Upper lobe of right lung (tissue), 1 donor: ENCODE measurements around the gene GSTA2. TPM values are rescaled to one million over a fixed set of nuclear protein-coding genes. Genes with fewer than 3 reads are reported as not detected.
"Not testable (repeated sequence)": the region's sequence is repeated elsewhere in the genome, so short reads cannot be mapped to it uniquely, and the experiment has no call there.

ENCODE experiments used
- ATAC-seq: fragments of 200-7000 bp; cut with Tn5 transposase; one replicate; pipeline ENCODE4 v1.9.1; 2020; ENCODE audit warnings: mild to moderate bottlenecking, moderate library complexity
- DNase-seq: peaks from one replicate; pipeline ENCODE4 v3.0.0-alpha.2; 2020
- H3K27ac ChIP-seq: fragments of 200-600 bp; one replicate; pipeline ENCODE4 v1.8.0; 2022
- H3K27me3 ChIP-seq: fragments of 200-600 bp; one replicate; pipeline ENCODE4 v1.8.0; 2022; ENCODE audit warnings: mild to moderate bottlenecking
- H3K36me3 ChIP-seq: fragments of 200-600 bp; one replicate; pipeline ENCODE4 v1.8.0; 2022
- H3K4me1 ChIP-seq: fragments of 200-600 bp; one replicate; pipeline ENCODE4 v1.8.0; 2022
- H3K4me3 ChIP-seq: fragments of 200-600 bp; one replicate; pipeline ENCODE4 v1.8.0; 2022; ENCODE audit warnings: mild to moderate bottlenecking
- H3K9me3 ChIP-seq: fragments of 200-600 bp; one replicate; pipeline ENCODE4 v1.8.0; 2022
- intact Hi-C: fragments of 100-400 bp; cut with DNase I; formaldehyde crosslinking; loops from one replicate; pipeline ENCODE4 v1.11.0; 2022
- total RNA-seq: library from RNA; stranded (reverse); fragmentation: NEBNext Ultra II Directional; extraction: Animal tissue kit (Norgen Biotek cat#: 25700); gene quantifications from one replicate; pipeline ENCODE4 v1.2.1, GENCODE V29; 2021
- TF ChIP-seq, protein P1 (sequence below): fragments of 200-600 bp; IDR thresholded peaks from one replicate; pipeline ENCODE4 v1.8.0; 2022; ENCODE audit warnings: antibody characterized with exemption
- donor health status: DM: no; HTN: yes; CAD: no; lungs with severe emphysema.

GSTA2 gene
- total RNA-seq, 1 donor from 2014 or later, result not detected

DNA sequence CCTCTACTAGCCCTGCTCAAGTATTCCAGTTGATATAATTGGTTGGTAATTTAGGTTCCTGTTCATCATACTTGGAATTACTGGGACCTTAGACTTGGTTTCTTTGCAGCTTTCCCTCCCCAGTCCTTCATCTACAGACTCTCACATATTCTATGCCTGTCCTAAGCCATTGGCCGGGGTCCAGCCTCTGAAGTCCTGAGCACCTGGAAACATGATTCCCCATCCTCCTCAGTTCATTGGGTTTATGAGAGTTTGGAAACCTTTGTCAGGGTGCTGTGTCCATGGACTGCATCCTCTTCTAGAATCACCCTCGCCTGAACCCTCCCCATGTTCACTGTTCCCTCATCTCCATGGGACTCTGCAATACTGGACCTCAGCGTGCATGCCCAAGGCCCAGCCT is 8.8 kb downstream of the GSTA2 start:
- intact Hi-C loops, result no loop called here
- no peak overlapping the region for H3K27ac ChIP-seq
- no peak for DNase-seq
- H3K9me3 ChIP-seq, result no peaks in the 10 kb centered on the region
- no peaks in the 10 kb centered on the region for H3K36me3 ChIP-seq
- H3K4me3 ChIP-seq, result no peak overlapping the region
- H3K27me3 ChIP-seq, result no peaks in the 10 kb centered on the region
- TF ChIP-seq, protein P1, sequence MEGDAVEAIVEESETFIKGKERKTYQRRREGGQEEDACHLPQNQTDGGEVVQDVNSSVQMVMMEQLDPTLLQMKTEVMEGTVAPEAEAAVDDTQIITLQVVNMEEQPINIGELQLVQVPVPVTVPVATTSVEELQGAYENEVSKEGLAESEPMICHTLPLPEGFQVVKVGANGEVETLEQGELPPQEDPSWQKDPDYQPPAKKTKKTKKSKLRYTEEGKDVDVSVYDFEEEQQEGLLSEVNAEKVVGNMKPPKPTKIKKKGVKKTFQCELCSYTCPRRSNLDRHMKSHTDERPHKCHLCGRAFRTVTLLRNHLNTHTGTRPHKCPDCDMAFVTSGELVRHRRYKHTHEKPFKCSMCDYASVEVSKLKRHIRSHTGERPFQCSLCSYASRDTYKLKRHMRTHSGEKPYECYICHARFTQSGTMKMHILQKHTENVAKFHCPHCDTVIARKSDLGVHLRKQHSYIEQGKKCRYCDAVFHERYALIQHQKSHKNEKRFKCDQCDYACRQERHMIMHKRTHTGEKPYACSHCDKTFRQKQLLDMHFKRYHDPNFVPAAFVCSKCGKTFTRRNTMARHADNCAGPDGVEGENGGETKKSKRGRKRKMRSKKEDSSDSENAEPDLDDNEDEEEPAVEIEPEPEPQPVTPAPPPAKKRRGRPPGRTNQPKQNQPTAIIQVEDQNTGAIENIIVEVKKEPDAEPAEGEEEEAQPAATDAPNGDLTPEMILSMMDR, result no peak
- no peaks in the 10 kb centered on the region for H3K4me1 ChIP-seq
- ATAC-seq, result no peak

DNA sequence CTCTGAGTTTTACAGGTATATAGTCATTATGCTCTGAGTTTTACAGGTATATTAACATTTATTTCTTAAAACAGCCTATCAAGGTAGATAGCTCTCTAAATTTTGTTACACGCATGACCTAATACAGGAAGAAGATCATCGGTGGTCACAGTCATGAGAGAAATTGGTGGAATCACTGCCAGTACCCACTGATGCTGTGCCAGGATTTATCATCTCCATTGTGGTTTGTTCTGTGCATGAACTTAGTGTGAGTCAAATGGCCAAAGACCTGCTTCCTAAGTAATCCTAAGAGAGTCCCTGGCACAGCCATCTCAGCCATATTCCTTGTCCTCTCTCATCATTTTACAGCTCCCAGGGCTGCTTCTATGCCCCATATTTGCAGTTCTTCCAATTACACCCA is 10.1 kb downstream of the GSTA2 start:
- DNase-seq, H3K4me3 ChIP-seq, H3K27ac ChIP-seq, H3K9me3 ChIP-seq, H3K36me3 ChIP-seq, H3K27me3 ChIP-seq, ATAC-seq, H3K4me1 ChIP-seq, intact Hi-C loops: not testable (repeated sequence)

DNA sequence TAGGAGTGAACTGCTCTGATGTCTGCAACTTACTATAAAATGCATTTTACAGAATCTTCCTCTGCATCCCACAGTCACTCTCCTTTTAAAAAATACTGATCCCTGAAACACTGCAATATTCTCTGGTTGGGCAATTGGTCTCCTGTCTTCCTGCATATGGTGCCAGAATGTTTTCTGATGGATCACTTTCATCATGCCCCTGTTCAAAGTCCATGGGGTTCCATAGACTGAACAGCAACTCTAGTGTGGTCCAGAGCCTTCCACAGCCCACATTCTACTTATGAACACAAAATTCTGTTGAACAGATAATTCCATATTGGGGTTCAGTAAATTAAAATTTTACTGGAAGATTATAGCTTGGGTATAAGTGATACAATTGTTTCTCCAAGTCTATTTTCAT is 11.0 kb downstream of the GSTA2 start:
- ATAC-seq (no peak), DNase-seq (no peak)
- Histone ChIP-seq H3K4me1 (no peaks in the 10 kb centered on the region), H3K27me3 (no peaks in the 10 kb centered on the region), H3K4me3 (no peak overlapping the region), H3K36me3 (no peaks in the 10 kb centered on the region), H3K9me3 (no peaks in the 10 kb centered on the region), H3K27ac (no peak overlapping the region)
- TF ChIP-seq, protein P1, result no peak
- intact Hi-C loops, result no loop called here

DNA sequence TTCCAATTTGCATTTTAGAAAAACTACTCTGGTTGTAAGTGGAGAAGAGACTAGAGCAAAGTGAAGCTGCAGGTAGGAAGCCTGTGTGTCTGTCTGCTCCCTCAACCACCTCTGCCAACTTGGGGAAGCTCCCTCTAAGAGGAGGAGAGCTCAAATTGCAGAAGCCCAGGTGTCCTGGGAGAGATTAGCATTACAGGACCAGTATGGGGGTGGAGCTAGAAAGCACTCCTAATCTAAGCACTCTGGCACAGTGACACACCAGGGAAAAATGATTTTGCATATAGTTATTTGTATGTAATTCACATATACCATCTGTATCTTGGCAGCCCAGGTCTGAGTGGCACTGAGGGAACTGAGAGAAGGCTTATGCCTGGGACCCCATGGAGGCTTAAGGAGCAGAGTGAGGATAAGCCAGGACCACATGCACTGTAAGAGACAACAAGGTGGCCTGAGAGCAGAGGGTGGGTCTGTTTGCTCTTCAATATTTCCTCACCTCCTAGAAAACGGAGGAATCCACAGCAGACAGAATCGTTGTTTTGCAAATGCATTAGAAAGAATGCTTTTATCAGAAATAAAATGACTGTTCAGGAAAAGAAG is 13.6 kb downstream of the GSTA2 start:
- no peak overlapping the region for H3K4me3 ChIP-seq
- DNase-seq, result no peak
- H3K27me3 ChIP-seq, result no peaks in the 10 kb centered on the region
- no peak overlapping the region for H3K27ac ChIP-seq
- no peaks in the 10 kb centered on the region for H3K4me1 ChIP-seq
- ATAC-seq, result no peak
- intact Hi-C loops, result no loop called here
- no peaks in the 10 kb centered on the region for H3K36me3 ChIP-seq
- TF ChIP-seq, protein P1, result no peak
- no peaks in the 10 kb centered on the region for H3K9me3 ChIP-seq

DNA sequence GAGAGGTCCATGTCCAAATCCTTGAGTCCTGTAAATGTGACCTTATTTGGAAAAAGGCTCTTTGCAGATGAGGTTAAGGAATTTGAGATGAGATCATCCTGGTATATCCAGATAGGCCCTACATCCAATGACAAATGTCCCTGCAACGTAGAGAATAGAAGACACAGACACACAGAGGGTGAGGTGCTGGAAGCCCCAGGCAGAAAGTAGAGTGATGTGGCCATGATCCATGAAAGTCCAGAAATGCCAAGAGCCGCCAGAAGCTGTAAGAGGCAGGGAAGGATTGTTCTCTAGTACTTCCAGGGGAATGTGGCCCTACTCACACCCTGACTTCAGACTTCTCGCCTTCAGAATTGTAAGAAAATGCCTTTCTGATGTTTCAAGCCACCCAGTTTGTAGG is 16.0 kb downstream of the GSTA2 start:
- H3K9me3 ChIP-seq, H3K27ac ChIP-seq, H3K27me3 ChIP-seq, H3K4me3 ChIP-seq, intact Hi-C loops, H3K4me1 ChIP-seq, DNase-seq, ATAC-seq, H3K36me3 ChIP-seq: not testable (repeated sequence)

DNA sequence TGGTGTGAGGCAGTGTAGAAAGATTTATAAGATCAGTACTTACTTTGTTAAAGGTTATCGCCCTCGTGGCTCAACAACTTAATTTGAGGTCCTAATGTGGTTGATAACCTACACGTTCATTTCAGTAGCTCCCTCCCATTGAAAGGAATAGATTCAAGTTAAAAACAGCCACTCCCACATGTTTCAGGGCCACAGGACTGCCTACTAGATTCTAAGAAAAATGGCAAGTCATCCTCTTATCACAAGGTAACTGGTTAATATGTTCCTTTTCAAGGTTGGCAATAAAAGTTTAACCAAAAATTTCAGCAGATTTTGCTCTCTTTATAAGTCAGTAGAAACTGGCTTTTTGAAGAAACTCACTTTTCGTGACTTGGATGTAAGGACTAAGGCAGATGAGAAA is 17.1 kb downstream of the GSTA2 start:
- TF ChIP-seq, protein P1, result no peak
- Histone ChIP-seq H3K27me3 (no peaks in the 10 kb centered on the region), H3K27ac (no peak overlapping the region), H3K9me3 (no peaks in the 10 kb centered on the region), H3K36me3 (no peaks in the 10 kb centered on the region), H3K4me1 (no peaks in the 10 kb centered on the region), H3K4me3 (no peak overlapping the region)
- DNase-seq, result no peak
- intact Hi-C loops, result no loop called here
- no peak for ATAC-seq

DNA sequence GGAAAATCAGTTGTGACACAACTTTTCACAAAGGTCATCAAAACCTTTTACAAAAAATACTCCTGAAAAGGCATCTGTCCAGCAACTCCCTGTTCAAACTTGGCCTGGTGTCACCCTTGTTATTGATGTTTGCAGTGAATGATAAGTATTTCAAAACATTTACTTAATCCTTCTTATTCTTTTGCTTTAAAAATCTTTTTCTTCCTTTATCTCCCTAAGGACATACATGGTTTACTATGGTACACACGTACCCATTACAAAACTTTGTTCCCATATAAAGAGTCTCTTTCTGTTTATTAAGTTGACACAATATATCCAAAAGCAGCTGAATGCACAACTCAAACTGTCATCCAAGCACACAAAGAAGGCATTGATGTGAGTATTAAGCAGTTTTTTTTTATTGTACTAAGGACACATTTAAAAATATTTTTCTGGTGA is 17.5 kb downstream of the GSTA2 start:
- TF ChIP-seq, protein P1, result no peak
- Histone ChIP-seq H3K4me1 (no peaks in the 10 kb centered on the region), H3K27me3 (no peaks in the 10 kb centered on the region), H3K27ac (no peak overlapping the region), H3K4me3 (no peak overlapping the region), H3K36me3 (no peaks in the 10 kb centered on the region), H3K9me3 (no peaks in the 10 kb centered on the region)
- intact Hi-C loops, result no loop called here
- ATAC-seq, result no peak
- no peak for DNase-seq
